ENCODE measurements around the gene DGKQ. TPM values are rescaled to one million over a fixed set of nuclear protein-coding genes. Genes with fewer than 3 reads are reported as not detected.

DGKQ gene
- total RNA-seq, 4 donors from 2014 or later = 51.8 to 147 (median 86.0) TPM

- intact Hi-C loops (cut with DNase I; ENCODE audit: low total_unique reads) = no loop called here
- H3K36me3 ChIP-seq = peaks cover 0 to 19% (median 7%) of the 10 kb centered on the region in 4 donors
- no peaks in the 10 kb centered on the region for H3K27me3 ChIP-seq
- peaks cover 0 to 30% (median 10%) of the 10 kb centered on the region in 4 donors for H3K4me1 ChIP-seq
- H3K4me3 ChIP-seq = peak overlapping the region in 1 of 4 donors; percentile 20
- WGBS, 2 donors (ENCODE audit: low coverage in 1 of 2) = 55 to 67% methylated on average over 3 to 8 of the region's 8 CpGs
- H3K27ac ChIP-seq = no peak overlapping the region
- in situ Hi-C loops (cut with MboI; ENCODE audit: low pct_ligation_motif_present in 1 of 4, low pct_unique_long_range_greater_than_20kb in 1 of 4, low sequenced_read_pairs in 3 of 4) = no loop called here
- no peak for DNase-seq
- TF ChIP-seq EP300 (IDR thresholded peaks at IDR 0.05; ENCODE audit: low read depth) = no peak
- TF ChIP-seq POLR2AphosphoS5 (IDR thresholded peaks at IDR 0.05) = no peak
- no peaks in the 10 kb centered on the region for H3K9me3 ChIP-seq
Observed at GRCh38 chr4:915595-915994, 57.8 kb downstream of the DGKQ start.

- peaks cover 0 to 30% (median 10%) of the 10 kb centered on the region in 4 donors for H3K4me1 ChIP-seq
- no peaks in the 10 kb centered on the region for H3K9me3 ChIP-seq
- in situ Hi-C loops (cut with MboI; ENCODE audit: low pct_ligation_motif_present in 1 of 4, low pct_unique_long_range_greater_than_20kb in 1 of 4, low sequenced_read_pairs in 3 of 4) = no loop called here
- TF ChIP-seq CTCF (IDR thresholded peaks at IDR 0.05) = no peak
- no peak for TF ChIP-seq EP300 (IDR thresholded peaks at IDR 0.05; ENCODE audit: low read depth)
- no peak for TF ChIP-seq POLR2A (IDR thresholded peaks at IDR 0.05)
- no peak for TF ChIP-seq POLR2AphosphoS5 (IDR thresholded peaks at IDR 0.05)
- DNase-seq = peak; percentile 7
- WGBS, 2 donors (ENCODE audit: low coverage in 1 of 2) = 54 to 62% methylated on average over 3 to 18 of the region's 20 CpGs
- H3K4me3 ChIP-seq = peak overlapping the region in 1 of 4 donors; percentile 20
- no peaks in the 10 kb centered on the region for H3K27me3 ChIP-seq
- intact Hi-C loops (cut with DNase I; ENCODE audit: low total_unique reads) = no loop called here
- no peak overlapping the region for H3K27ac ChIP-seq
- H3K36me3 ChIP-seq = peaks cover 0 to 21% (median 7%) of the 10 kb centered on the region in 4 donors
Observed at GRCh38 chr4:915041-915474, 58.3 kb downstream of the DGKQ start.

GRCh38 chr4:914531-914930 lies 58.8 kb downstream of the DGKQ start:
- no peak for DNase-seq
- Histone ChIP-seq H3K4me3 (no peak overlapping the region), H3K27ac (no peak overlapping the region), H3K4me1 (peaks cover 0 to 30% (median 10%) of the 10 kb centered on the region in 4 donors), H3K9me3 (no peaks in the 10 kb centered on the region), H3K36me3 (peaks cover 0 to 21% (median 7%) of the 10 kb centered on the region in 4 donors), H3K27me3 (no peaks in the 10 kb centered on the region)
- no peak for TF ChIP-seq CTCF (IDR thresholded peaks at IDR 0.05)
- intact Hi-C loops (cut with DNase I; ENCODE audit: low total_unique reads) (no loop called here), in situ Hi-C loops (cut with MboI; ENCODE audit: low pct_ligation_motif_present in 1 of 4, low pct_unique_long_range_greater_than_20kb in 1 of 4, low sequenced_read_pairs in 3 of 4) (no loop called here)
- 90% methylated on average over 18 of the region's 21 CpGs; no CpG with 5 or more reads in 1 of the 2 donors for WGBS, 2 donors (ENCODE audit: low coverage in 1 of 2)

- WGBS, 2 donors (ENCODE audit: low coverage in 1 of 2) = 65 to 84% methylated on average over 2 to 4 of the region's 4 CpGs
- Histone ChIP-seq H3K9me3 (no peaks in the 10 kb centered on the region), H3K4me1 (peaks cover 0 to 30% (median 10%) of the 10 kb centered on the region in 4 donors), H3K27me3 (no peaks in the 10 kb centered on the region), H3K36me3 (peaks cover 0 to 21% (median 7%) of the 10 kb centered on the region in 4 donors), H3K4me3 (no peak overlapping the region), H3K27ac (peak overlapping the region in 3 of 4 donors; percentile 11 to 61 (median 51))
- no peak for TF ChIP-seq POLR2AphosphoS5 (IDR thresholded peaks at IDR 0.05)
- TF ChIP-seq EP300 (IDR thresholded peaks at IDR 0.05; ENCODE audit: low read depth) = no peak
- no peak for TF ChIP-seq POLR2A (IDR thresholded peaks at IDR 0.05)
- TF ChIP-seq CTCF (IDR thresholded peaks at IDR 0.05) = no peak
- no peak for DNase-seq
- in situ Hi-C loops (cut with MboI; ENCODE audit: low pct_ligation_motif_present in 1 of 4, low pct_unique_long_range_greater_than_20kb in 1 of 4, low sequenced_read_pairs in 3 of 4) = no loop called here
- intact Hi-C loops (cut with DNase I; ENCODE audit: low total_unique reads) = no loop called here
Observed at GRCh38 chr4:913280-913618, 60.1 kb downstream of the DGKQ start.

Measured in transverse colon (tissue), 4 donors.